ENCODE measurements around the gene SLC25A23. TPM values are rescaled to one million over a fixed set of nuclear protein-coding genes. Genes with fewer than 3 reads are reported as not detected.

SLC25A23 gene
- total and polyA plus RNA-seq, 9 of the 15 experiments (the other 6 are each of a cell fraction or from before 2014, with no cell fraction given) = 6.1 to 72.0 (median 26.6) TPM

GRCh38 chr19:6416658-6417405 lies 42.8 kb downstream of the SLC25A23 start:
- ATAC-seq (no peak), FAIRE-seq (no peak), DNase-seq (ENCODE audit: extremely low read depth in 1 of 4, low spot score in 3 of 4) (no peak)
- TF ChIP-seq SRSF1 (IDR thresholded peaks at IDR 0.05; ENCODE audit: low read depth, low read length) = no peak
- no peak for TF ChIP-seq SRSF9 (IDR thresholded peaks at IDR 0.05; ENCODE audit: borderline replicate concordance, low read depth, low read length)
- TF ChIP-seq ZNF224 (CRISPR knock-in tag; IDR thresholded peaks at IDR 0.05) = no peak
- TF ChIP-seq ZBTB2 (IDR thresholded peaks at IDR 0.05) = no peak
- TF ChIP-seq KAT7 (CRISPR knock-in tag; IDR thresholded peaks at IDR 0.05; ENCODE audit: borderline replicate concordance) = no peak
- no peak for TF ChIP-seq NR3C1 (CRISPR knock-in tag; IDR thresholded peaks at IDR 0.05)
- TF ChIP-seq KLF10 (CRISPR knock-in tag; IDR thresholded peaks at IDR 0.05) = no peak
- TF ChIP-seq, protein P1, sequence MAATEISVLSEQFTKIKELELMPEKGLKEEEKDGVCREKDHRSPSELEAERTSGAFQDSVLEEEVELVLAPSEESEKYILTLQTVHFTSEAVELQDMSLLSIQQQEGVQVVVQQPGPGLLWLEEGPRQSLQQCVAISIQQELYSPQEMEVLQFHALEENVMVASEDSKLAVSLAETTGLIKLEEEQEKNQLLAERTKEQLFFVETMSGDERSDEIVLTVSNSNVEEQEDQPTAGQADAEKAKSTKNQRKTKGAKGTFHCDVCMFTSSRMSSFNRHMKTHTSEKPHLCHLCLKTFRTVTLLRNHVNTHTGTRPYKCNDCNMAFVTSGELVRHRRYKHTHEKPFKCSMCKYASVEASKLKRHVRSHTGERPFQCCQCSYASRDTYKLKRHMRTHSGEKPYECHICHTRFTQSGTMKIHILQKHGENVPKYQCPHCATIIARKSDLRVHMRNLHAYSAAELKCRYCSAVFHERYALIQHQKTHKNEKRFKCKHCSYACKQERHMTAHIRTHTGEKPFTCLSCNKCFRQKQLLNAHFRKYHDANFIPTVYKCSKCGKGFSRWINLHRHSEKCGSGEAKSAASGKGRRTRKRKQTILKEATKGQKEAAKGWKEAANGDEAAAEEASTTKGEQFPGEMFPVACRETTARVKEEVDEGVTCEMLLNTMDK (IDR thresholded peaks at IDR 0.05; ENCODE audit: borderline replicate concordance, insufficient read depth, low read depth, low read length, poor library complexity, severe bottlenecking) = no peak
- peak; percentile 49 for TF ChIP-seq POLR2G (IDR thresholded peaks at IDR 0.05; ENCODE audit: low read depth, low read length)
- TF ChIP-seq RBM14 (IDR thresholded peaks at IDR 0.05; ENCODE audit: borderline replicate concordance, insufficient read depth, low read depth, low read length) = no peak
- peak; percentile 34 for TF ChIP-seq RBFOX2 (IDR thresholded peaks at IDR 0.05; ENCODE audit: low read depth, low read length)
- intact Hi-C loops (cut with micrococcal nuclease) (no loop called here), in situ Hi-C loops (cut with MboI) (no loop called here)
- H3K27me3 ChIP-seq (ENCODE audit: control insufficient read depth in 2 of 2, insufficient read depth in 2 of 2, low read length in 2 of 2) = no peaks in the 10 kb centered on the region
- no peak overlapping the region for H3K4me2 ChIP-seq (ENCODE audit: insufficient read depth, low read length)
- H3K9me1 ChIP-seq (ENCODE audit: control insufficient read depth, insufficient read depth, low read length) = no peaks in the 10 kb centered on the region
- POLR2A ChIA-PET = no interaction called here
- peaks cover 85% of the 10 kb centered on the region for H3K36me3 ChIP-seq (ENCODE audit: control insufficient read depth, insufficient read depth, low read length)
- peaks cover 34% of the 10 kb centered on the region for H4K20me1 ChIP-seq (replicated peaks; ENCODE audit: control insufficient read depth, insufficient read depth, low read length)
- peaks cover 32% of the 10 kb centered on the region for H3K79me2 ChIP-seq (ENCODE audit: control insufficient read depth, insufficient read depth, low read length)
- H3K27ac ChIP-seq (ENCODE audit: extremely low read depth, low read depth, low read length) = no peak overlapping the region
- H3K9me3 ChIP-seq (replicated peaks; ENCODE audit: control insufficient read depth, insufficient read depth, low read depth, low read length) = no peaks in the 10 kb centered on the region
- no peak overlapping the region for H3K4me3 ChIP-seq
- WGBS (ENCODE audit: insufficient coverage, low coverage, missing lambda C conversion rate) = 96% methylated on average over 26 of the region's 29 CpGs
- no TSS peak for BruUV-seq (replicated peaks)
- H2AFZ ChIP-seq (ENCODE audit: low read depth, low read length) = no peak overlapping the region
- CTCF ChIA-PET (ENCODE audit: low intra/inter-chr PET ratio) = no interaction called here
- H3K9ac ChIP-seq (ENCODE audit: insufficient read depth in 1 of 2, low read depth in 2 of 2, low read length in 2 of 2) = no peak overlapping the region
- peaks cover 0 to 62% of the 10 kb centered on the region in 2 experiments; a peak in 2 of 5 replicates for H3K4me1 ChIP-seq (replicated peaks in 1 of 2; ENCODE audit: control insufficient read depth in 2 of 2, insufficient read depth in 2 of 2, low read length in 2 of 2)

Data from K562 (cell line).